HT1080 (cell line): ENCODE data around the gene FTCD. TPM values are rescaled to one million over a fixed set of nuclear protein-coding genes. Genes with fewer than 3 reads are reported as not detected.
"Not testable (repeated sequence)": the region's sequence is repeated elsewhere in the genome, so short reads cannot be mapped to it uniquely, and the experiment has no call there.

Experiments
- DNase-seq: peaks from one replicate; pipeline ENCODE4 v3.0.0-alpha.2; 2015; ENCODE audit warnings: low read depth
- total RNA-seq: library from RNA; depleted of rRNA; stranded (reverse); fragments of >200 nt; shearing (Covaris generic); gene quantifications from 2 replicates; pipeline ENCODE4 v1.2.3, GENCODE V29; 2014

Gene FTCD
- total RNA-seq, 1 experiment from 2014 or later = 0.69 TPM

DNA sequence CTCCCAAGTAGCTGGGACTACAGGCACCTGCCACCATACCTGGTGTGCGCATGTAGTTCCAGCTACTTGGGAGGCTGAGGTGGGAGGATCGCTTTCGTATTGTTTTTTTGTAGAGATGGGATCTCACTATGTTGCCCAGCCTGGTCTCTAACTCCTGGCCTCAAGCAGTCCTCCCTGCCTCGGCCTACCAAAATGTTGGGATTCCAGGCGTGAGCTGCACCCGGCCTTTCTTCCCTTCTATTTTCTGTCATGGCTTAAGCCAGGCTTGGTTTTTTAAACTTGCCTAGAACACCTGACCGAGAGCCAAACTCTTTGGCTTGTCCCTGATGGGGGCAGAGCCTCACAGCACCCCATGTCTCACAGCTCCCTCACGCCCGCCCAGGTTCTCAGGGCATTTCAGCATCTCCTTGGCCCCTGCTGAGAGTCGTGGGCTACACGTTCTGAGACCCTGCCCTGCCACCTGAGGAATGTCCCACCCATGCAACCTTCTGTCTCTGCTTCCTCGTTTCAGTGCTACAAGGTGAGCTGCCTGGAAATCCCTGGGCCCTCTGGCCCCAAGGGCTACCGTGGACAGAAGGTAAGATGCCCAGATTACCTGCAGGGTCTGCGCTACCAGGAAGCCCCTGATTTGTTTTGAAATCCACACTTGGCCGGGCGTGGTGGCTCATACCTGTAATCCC, 41.7 kb downstream of the FTCD start:
- no peak for DNase-seq

DNA sequence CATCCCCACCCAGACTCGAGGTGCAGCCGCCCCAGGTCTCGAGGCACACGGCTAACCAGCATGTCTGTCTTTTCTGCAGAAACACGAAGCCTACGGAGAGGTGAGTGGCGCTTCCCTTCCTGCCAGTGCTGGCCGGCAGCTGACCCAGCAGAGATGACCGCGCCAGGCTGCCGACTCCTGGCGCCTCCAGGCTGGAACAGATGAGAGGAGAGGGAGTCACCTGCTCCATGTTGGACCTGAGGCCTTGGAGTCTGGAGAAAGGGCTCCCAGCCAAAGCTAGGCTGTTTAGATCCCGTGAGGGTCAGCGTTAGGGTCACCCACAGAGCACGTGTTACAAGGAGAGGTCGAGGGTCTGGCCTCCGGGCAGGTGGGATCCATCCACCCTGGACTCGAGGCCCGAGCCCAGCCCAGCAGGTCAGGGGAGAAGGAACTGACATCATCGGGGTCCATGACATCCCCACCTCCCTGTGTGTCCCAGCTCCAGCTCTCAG, 42.6 kb downstream of the FTCD start:
- DNase-seq = no peak

DNA sequence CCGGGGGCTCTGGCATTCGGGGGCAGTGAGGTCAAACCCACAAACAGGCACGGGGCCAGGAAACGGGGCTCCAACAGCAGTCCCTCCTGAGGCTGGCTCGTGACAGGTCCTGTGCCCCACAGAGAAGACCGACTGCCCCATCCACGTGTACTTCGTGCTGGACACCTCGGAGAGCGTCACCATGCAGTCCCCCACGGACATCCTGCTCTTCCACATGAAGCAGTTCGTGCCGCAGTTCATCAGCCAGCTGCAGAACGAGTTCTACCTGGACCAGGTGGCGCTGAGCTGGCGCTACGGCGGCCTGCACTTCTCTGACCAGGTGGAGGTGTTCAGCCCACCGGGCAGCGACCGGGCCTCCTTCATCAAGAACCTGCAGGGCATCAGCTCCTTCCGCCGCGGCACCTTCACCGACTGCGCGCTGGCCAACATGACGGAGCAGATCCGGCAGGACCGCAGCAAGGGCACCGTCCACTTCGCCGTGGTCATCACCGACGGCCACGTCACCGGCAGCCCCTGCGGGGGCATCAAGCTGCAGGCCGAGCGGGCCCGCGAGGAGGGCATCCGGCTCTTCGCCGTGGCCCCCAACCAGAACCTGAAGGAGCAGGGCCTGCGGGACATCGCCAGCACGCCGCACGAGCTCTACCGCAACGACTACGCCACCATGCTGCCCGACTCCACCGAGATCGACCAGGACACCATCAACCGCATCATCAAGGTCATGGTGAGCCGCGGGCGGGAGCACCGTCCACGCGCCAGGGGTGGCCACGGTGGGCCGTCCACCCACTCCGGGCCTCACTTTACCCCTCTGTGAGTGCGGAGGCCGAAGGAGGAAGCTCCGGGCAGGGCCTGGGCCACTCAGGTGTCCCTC, 43.3 kb downstream of the FTCD start:
- no peak for DNase-seq

DNA sequence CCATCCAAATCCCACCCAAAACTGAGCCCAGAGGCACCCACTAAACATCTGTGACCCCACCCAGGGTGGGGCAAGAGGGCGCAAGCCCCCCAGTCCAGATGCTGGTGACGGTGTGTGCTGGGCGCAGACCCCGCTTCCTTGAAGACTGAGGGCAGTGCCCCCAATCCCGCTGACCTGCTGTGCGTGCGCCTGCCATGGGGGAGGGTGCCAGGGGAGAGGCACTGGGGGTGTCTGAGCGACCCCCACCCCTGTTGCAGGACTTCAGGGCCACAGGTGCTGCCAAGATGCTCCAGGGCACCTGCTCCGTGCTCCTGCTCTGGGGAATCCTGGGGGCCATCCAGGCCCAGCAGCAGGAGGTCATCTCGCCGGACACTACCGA, 44.2 kb downstream of the FTCD start:
- DNase-seq = no peak

DNA sequence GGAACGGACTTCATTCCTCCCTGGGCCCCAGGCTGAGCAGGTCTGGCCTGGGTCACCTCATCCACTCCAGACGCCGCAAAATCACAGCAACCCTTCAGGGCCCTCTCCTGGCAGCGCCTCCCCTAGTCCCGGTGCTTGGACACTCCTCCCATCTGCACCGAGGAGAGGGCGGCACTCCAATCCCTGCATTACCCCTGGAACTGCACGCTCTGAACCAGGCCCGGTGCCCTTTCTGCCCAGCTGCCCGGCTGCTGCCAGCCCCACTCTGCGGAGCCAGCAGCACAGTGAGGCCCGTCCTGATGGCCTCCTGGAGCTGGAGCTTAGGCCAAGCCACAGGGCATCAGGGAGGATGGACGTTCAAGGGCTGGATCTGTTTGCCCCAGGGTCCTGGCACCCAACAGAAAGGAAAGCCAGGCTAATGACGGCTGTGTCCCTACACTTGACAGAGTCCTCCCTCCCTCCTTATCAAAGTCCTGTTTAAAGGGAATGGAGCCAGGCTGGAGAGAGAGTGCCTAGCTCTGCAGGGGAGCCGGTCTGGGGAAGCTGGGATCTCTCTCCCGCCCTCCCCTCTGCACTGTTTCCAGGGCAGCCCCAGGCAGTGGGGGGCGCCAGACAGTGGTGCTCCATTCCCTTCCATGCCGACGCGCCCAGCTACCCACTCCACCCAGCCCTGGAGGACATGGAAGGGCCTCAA, 44.7 kb downstream of the FTCD start:
- no peak for DNase-seq

DNA sequence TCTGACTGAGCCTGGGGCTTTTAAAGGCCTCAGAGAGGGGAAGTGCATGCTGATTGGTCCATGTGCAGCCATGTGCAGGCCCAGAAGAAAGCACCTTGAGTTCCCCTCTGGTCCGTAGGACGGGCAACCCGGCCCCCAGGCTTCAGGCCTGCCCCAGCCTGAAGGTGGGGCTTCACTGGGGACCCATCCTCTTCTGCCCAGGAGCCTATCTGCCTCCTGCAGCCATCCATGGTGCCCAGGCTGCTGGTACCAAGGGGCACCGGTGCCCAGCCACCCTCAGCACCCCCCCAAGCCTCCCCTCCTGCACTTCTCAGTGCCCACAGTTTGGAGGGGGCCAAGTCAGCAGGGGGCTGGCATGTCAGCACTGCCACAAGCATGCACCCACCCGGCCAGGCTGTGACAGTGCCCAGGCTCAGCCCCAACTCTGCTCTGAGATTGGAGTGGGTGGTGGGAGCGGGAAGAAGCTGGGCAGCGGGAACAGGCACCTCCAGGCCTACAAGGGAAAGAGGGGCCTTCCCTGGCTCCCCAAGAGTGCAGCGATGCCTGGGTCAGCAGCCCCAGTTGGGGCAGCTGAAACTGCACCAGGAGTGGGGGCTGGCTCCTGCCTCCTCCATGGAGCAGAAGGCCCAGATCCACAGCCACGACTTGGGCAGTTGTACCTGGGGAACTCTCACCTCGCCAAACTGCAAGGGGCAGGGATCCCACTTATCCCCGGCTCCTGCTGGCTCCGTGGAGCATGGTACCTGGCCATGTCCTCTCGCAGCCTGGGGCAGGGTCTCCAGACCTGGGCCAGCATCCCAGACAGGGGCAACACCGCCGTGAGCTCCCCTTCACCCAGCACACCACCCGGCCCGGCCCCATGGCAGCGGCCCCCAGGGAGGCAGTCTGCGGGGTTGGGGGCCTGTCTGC, 45.8 kb downstream of the FTCD start:
- no peak for DNase-seq

DNA sequence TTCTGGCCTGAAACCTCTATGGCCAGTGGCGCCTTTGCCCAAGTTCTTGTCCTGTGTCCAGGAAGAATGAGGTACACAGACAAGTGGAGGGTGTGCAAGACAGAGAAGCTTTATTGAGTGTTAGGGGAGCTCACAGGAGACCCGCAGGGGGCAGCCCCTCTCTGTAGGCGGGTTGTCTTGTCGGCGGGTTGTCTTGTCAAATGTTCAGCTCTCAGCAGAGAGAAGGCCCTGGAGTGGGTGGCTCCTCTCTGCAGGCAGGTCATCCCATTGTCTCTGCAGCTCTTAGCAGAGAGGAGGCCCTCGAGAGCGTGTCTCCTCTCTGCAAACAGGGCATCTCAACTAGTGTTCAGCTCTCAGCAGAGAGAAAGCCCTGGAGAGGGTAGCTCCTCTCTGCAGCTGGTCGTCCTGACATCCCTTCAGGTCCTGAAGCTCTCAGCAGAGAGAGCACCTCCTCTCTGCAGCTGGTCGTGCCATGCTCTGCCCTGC, 46.5 kb downstream of the FTCD start:
- DNase-seq = no peak

DNA sequence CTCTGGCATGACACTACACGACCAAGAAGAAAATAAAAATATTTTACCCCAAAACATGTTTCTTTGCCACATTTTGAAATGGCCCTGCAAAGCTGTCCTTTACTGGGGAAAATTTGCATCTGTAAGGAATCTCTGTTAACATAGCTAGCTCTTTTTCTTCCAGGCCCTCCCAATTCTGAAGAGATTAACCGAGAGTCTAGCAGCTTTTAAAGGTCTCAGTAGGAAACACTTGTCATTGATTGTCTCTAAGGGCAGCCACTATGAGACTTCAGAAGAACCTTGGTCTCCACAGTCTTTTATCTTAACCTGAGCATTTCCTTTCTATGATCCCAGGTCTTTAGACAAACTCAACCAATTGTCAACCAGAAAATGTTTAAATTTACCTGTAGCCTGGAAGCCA, 48.0 kb downstream of the FTCD start:
- DNase-seq = not testable (repeated sequence)

DNA sequence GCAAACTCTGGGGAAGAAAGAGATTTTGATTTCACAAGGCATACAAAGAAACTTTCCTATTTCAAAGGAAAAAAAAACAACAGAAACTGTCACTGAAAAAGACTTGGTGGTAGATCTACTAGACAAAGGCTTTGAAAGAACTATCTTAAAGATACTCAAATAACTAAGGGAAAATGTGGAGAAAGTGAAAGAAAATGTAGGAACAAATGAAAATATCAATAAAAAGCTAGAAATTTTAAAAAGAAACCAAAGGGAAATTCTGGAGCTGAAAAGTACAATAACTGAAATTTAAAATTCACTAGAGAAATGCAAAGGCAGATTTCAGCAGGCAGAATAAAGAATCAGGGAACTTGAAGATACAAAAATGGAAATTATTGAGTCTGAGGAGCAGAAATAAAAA, 51.3 kb downstream of the FTCD start:
- no peak for DNase-seq

DNA sequence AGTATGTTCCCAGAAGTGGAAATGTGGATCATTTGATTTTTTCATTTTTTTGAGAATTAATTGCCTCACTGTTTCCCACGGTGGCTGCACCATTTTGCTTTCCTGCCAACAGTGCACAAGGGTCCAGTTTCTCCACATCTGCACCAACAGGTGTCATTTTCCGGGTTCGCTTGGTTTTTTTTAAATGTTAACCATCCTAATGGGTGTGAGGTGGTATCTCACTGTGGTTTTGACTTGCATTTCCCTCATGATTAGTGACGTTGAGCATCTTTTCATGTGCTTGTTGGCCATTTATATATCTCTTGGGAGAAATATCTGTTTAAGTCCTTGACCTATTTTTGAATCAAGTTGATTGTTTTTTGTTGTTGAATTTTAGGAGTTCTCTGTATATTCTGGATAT, 54.5 kb downstream of the FTCD start:
- DNase-seq = no peak

DNA sequence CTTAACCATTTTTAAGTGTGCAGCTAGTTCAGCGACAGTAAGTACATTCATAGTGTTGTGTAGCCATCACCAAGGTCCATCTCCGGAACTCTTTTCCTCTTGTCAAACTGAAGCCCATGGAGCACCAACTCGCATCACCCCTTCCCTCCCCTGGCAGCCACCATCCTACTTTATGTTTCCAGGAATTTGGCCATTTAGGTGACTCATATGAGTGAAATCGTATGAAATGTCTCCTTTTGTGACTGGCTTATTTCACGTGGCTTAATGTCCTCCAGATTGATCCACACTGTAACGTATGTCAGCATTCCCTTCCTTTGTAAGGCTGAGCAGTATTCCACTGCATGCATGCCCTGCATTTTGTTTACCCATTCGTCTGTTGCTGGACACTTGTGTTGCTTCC, 55.0 kb downstream of the FTCD start:
- peak; percentile 50 for DNase-seq

DNA sequence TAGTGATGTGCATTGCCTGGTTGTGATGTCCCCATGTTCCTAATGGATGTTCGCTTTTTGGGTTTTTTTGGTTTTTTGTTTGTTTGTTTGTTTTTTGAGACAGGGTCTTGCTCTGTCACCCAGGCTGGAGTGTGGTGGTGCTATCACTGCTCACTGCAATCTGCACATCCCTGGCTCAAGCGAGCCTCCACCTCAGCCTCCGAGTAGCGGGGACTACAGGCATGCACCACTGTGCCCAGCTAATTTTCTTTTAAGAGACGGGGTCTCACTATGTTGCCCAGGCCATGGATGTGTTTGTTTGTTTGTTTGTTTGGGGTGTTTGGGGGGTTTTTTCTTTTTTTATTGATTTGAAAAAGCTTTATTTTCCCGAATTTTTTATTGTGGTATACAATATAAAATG, 55.4 kb downstream of the FTCD start:
- no peak for DNase-seq

DNA sequence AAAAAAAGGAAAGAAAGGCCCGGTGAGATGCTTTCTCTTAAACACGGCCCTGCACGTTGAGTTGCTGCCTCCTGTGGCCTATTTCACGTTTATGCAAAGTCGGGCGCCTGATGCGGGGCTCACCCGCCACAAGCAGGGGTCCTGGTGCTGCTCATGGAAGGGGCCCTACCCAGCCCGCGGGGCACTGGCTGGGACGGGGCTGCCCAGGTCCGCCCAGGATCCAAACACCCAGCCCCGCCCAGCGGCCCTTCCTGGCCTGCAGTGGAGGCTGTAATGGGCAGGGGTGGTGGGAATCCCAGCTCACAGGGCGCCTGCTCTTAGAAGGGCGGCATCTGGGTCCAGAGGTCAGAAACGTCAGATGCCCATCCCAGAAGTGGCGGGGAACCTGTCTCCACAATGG, 55.9 kb downstream of the FTCD start:
- DNase-seq = peak; percentile 31

DNA sequence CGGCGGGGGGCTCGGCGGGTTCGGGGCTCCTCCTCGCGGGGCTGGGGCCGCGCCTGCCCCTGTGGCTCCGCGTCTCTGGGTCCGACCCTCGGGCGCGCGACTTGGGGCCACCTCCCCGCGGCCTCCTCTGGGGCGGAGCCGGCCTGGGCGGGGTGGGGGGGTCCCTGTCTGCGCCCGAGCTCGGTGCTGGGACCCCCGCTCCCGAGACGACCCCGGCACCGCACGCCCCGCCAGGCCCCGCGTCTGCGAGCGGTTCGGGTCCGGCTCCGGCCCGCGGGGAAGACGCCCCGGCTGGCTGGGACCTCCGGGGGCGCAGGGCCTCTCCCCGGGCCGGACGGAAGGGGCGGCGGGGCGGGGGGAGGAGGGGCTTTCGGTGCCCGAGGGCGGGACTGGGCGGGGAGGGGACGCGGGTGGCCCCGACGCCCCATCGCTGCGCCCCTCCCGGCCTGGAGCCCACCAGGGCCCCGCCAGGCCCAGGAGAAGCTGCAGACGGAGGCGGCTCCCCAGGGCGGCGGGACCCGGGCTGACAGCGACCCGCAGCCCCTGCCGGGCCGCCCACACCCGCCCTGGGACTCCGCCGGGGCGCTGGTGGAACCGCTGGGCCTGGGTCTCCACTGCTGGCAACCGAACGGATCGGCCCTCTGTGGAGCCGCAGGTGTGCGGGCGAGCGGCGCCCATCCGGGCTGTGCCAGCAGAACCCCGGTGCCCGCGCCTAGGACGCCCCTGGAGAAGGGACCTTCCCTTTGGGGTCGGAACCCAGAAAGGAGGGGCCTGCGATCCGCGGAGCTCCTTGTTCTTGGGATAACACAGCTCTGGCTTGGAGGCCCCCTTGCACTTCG, 56.9 kb downstream of the FTCD start:
- no peak for DNase-seq

DNA sequence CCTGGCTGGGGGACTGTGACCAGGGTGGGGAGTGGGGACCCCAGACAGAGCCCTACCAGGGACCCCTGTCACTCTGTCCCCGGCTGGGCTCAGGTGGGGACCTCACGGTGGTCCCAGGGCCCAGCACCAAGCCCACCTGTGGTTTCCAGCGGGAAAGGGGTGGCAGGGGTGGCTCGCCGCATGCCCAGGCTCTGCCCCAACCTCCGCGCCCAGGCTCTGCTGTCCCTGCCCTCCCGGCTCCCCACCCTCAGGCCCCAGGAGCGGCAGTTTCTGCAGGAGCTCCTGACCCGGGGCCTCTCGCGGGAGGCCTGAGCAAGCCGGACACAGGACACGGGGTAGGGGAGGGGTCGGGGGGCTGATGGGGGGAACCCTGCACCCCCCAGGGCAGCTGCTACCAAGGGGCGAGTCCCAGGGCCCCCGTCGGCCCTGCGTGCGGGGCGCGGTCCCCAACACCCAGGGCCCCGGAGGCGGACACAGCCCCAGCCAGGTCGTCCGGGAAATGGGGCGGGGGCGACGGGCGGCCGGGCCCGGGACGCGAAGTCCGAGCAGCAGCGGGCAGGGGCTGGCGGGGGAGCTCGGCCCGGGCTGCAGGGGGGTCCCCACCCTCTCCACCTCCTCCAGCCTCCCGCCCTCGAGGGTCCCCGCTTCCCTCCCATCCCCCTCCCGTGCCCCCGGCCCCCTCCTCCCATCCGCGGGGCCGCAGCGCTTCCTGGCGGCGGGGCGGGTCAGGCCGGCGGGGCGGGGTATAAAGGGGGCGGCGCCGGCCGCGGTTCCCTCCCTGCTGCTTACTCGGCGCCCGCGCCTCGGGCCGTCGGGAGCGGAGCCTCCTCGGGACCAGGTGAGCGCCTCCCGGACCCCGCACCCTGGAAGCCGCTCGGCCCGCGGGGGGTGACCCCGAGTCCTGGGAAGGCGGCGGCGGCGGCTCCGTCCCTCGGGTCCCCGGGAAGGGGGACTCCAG, 57.8 kb downstream of the FTCD start, which contains the start of gene COL6A2:
Gene COL6A2 (plus strand): TSS at position 777 of the 958 bp plus-strand sequence.
- no peak for DNase-seq

DNA sequence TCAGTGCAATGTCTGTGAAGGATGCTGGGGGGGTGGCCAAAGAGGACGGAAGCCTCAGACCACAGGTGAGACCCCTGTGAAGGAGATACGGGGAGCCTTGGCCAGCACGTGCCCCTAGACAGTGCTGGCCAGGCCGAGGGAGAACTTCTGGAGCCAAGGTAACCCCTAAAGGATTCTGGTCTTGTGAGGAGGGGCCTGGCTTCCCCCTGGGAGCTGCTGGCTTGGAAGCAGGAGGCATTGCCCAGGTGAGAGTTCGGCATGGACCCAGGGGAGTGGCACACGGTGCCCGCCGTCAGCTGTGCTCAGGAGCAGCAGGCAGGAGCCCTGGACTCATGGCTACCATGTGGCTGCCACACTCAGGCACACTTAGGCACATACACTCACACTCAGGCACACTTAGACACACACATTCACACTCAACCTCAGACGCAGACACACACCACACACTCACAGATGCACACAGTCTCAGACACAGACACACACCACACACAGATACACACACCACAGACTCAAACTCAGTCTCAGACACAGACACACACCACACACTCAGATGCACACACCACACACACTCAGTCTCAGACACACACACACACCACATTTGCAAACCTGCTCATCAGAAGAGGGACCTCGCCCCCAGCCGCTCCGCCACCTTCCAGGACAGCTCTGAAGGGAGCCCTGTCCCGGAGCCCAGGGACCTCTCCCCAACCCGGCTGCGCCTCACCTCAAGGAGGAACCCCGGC, 58.6 kb downstream of the FTCD start:
- DNase-seq = no peak

DNA sequence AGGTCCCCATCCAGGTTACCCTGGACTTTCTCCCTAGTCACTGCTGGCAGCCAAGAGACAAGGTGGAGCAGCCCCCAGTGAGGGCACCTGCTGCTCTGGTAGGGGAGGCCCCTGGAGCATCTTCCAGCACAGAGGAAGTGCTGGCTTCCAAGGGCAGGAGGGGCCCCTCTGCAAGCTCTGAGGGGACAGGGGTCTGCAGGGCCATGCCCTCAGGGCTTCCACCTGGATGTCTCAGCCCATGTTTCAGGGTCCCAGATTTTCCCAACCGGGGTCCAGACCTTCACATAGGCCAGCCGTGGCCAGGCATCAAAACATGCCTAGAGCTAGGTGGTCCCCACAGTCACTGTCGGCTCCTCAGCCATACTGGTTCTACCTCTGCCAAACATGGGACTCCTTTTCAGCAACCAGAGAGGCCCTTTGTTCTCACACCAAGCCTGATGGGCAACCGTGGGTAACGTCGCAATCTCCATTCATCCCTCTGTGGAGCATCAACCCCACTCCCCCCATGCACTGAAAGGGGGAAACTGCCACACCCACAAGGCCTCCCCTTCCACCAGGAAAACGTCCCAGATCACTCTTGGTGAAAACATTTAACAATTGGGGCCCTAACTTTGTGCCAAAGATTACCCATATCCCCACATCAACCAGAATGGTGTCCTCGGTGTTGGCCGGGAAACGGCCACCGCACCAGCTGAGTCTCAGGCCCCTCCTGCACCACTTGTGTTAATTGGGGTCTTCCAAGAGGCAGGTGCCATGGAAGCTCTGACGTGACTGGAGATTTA, 59.4 kb downstream of the FTCD start:
- DNase-seq = no peak
